GM21737 (cell line): ENCODE measurements around the gene VAMP3.

Experiments
- ATAC-seq: cut with Tn5 transposase; IDR thresholded peaks from one replicate; pipeline ENCODE4 v1.9.1; 2021; ENCODE audit warnings: mild to moderate bottlenecking, moderate library complexity; ENCODE audit not compliant: unreplicated experiment

Gene VAMP3

DNA sequence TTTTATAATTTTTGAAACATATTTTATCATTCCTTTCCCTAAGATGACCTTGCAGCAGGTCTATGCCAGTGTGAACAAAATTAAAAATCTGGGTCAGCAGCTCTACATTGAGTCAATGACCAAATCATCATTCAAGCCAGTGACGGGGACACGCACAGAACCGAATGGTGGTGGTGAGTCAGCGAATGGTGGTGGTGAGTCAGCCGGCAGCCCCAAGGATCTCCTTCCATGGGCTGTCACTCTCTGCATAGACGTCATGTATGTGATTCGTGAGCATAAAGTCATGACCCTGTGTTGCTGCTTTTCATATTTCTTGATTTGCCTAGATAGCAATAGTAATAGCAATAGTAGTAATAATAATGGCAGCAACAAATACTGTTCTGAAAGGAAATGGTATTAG lies 39.3 kb downstream of the VAMP3 start:
- no peak for ATAC-seq

DNA sequence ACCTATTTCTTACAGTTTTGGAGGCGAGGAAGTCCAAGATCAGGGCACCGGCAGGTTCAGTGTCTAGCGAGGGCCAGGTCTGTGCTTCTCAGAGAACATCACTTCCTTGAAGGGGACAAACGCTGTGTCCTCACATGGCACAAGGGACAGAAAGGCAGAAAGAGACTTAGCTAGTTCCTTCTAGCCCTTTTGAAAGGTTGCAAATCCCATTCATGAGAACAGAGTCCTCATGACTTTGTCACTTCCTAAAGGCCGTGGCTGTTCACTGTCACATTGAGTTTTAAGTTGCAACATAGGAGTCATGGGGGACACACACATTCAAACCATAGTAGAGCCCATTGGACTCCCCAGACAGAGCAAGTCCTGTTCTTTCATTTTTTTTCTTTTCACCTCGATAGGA lies 40.4 kb downstream of the VAMP3 start:
- no peak for ATAC-seq

DNA sequence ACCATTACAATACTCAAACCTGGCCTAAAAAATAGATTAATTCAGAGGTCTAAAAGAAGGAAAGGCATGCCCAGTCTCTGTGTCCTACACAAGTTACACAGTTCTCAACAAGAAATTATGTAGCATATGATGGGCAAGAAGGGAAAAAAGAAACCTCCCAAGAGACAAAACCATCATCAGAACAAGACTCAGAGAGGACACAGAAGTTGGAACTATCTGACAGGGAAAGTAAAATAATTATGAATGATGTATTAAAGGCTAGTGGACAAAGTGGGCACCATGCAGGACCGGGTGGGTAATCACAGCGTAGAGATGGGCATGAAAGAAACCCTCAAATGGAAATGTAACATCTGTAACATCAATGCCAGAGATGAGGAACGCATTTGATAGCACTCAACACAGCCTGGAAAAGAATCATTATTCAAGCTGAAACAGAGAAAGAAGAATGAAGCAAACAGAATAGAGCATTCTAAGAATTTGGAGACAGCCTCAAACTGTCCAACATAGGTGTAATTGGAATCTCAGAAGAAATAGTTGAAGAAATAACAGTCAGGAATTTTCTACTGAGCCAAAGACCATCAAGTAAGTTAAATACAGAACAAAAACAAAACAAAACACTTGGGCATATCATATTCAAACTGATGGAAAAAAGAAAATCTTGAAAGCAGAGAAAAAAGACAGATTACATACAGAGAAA lies 42.7 kb downstream of the VAMP3 start:
- ATAC-seq = no peak

DNA sequence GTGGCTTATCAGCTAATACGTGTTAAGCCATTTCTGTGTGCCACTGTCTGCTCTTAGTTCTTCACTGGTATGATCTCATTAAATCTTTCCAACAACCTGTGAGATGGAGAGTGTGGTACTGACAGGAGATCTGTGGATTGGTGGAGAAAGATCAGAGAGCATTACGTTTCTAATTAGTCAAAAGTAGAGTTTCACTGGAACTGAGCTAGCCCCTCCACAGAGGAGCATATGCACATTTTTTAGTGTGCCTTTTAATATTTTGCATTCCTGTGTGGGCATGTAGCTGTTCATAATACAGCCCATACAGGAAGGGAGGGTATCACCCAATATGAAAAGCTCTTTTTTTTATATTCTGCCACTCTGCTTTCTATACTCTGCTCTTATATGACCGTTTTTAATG lies 50.2 kb downstream of the VAMP3 start:
- ATAC-seq = no peak

DNA sequence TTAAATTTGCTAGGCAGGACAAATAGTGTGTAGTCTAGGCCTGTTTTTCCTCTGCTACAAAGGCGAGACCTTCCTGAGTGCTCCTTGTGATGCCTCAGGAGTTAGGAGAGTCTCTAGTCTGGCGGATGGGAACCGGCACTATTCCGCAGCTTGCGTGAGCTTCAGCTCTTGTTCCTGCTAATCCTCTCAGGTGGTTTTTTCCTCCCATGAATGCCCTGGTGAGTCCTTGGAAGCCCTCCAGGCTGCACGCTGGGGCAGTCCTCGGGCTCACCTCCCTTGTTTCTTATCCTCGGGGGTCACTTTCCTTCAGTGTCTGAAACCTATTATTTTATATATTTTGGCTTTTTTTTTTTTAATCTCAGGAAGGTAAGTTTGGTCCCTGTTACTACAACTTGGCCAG lies 53.6 kb downstream of the VAMP3 start:
- no peak for ATAC-seq

DNA sequence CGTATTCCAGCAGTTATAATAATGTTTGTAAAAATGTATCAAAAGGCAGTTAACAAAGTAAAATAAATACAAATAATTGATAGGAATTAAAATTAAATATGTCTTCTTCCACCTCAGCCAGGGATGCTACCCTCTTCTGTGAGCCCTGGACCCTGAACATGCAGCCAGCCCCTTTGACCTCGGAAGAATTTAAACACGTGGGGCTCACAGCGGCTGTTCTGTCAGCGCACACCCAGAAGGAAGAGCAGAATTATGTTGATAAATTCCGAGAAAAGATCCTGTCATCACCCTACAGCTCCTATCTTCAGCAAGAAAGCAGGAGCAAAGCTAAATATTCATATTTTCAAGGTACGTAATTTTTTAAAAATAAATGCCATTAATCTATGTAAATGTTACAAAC lies 55.3 kb downstream of the VAMP3 start:
- no peak for ATAC-seq

DNA sequence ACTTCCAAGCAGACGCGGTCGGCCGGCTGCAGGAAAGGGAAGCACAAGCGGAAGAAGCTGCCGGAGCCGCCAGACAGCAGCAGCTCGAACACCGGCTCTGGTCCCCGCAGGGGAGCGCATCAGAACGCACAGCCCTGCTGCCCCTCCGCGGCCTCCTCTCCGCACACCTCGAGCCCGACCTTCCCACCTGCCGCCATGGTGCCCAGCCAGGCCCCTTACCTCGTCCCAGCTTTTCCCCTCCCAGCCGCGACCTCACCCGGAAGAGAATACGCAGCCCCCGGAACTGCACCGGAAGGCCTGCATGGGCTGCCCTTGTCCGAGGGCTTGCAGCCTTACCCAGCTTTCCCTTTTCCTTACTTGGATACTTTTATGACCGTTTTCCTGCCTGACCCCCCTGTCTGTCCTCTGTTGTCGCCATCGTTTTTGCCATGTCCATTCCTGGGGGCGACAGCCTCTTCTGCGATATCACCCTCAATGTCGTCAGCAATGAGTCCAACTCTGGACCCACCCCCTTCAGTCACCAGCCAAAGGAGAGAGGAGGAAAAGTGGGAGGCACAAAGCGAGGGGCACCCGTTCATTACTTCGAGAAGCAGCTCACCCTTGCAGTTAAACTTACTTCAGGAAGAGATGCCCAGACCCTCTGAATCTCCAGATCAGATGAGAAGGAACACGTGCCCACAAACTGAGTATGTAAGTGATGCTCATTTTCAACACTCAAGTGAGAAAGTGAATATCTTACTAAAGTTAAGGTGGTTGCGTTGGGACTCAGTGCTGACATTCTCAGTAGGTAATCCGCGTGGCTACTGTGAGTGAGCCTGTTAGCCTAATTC lies 56.2 kb downstream of the VAMP3 start:
- ATAC-seq = no peak
